Urothelium cell line (cell line): ENCODE results near the gene PLCB4.

ENCODE experiments used
- DNase-seq: peaks from one replicate; pipeline ENCODE4 v3.0.0; 2011; ENCODE audit warnings: low spot score, mixed read lengths
- FAIRE-seq: peaks from 2 replicates; lab custom pipeline; 2011; peaks lifted over from hg19 to GRCh38; lab: Jason Lieb, UNC

Gene PLCB4

GRCh38 chr20:9475456-9475855 lies 406.6 kb downstream of the PLCB4 start:
- DNase-seq, result no peak
- no peak for FAIRE-seq

GRCh38 chr20:9476174-9476573 lies 407.3 kb downstream of the PLCB4 start:
- FAIRE-seq, result no peak
- DNase-seq, result no peak

GRCh38 chr20:9476637-9477036 lies 407.8 kb downstream of the PLCB4 start:
- DNase-seq, result no peak

GRCh38 chr20:9478771-9479170 lies 409.9 kb downstream of the PLCB4 start:
- DNase-seq (no peak), FAIRE-seq (no peak)

More at GRCh38 chr20:9476637-9477036, 407.8 kb downstream of the PLCB4 start:
- FAIRE-seq, result no peak

- FAIRE-seq (no peak), DNase-seq (no peak)
Measured at GRCh38 chr20:9480066-9480465, 411.2 kb downstream of the PLCB4 start.

- DNase-seq, result no peak
- no peak for FAIRE-seq
Measured at GRCh38 chr20:9482180-9482579, 413.3 kb downstream of the PLCB4 start.

- FAIRE-seq (no peak), DNase-seq (no peak)
Measured at GRCh38 chr20:9483131-9483530, 414.2 kb downstream of the PLCB4 start.

GRCh38 chr20:9485614-9486340 lies 416.9 kb downstream of the PLCB4 start:
- FAIRE-seq, result no peak

GRCh38 chr20:9487231-9487630 lies 418.3 kb downstream of the PLCB4 start:
- DNase-seq (no peak), FAIRE-seq (no peak)

More at GRCh38 chr20:9485614-9486340, 416.9 kb downstream of the PLCB4 start:
- DNase-seq, result no peak

GRCh38 chr20:9488063-9488462 lies 419.2 kb downstream of the PLCB4 start:
- FAIRE-seq (no peak), DNase-seq (no peak)

- no peak for DNase-seq
- FAIRE-seq, result no peak
Measured at GRCh38 chr20:9490161-9490560, 421.3 kb downstream of the PLCB4 start.

- DNase-seq (no peak), FAIRE-seq (no peak)
Measured at GRCh38 chr20:9490631-9491030, 421.7 kb downstream of the PLCB4 start.

GRCh38 chr20:9491324-9491723 lies 422.4 kb downstream of the PLCB4 start:
- FAIRE-seq, result no peak
- no peak for DNase-seq

GRCh38 chr20:9492067-9492466 lies 423.2 kb downstream of the PLCB4 start:
- no peak for FAIRE-seq

GRCh38 chr20:9493803-9494202 lies 424.9 kb downstream of the PLCB4 start:
- no peak for DNase-seq
- no peak for FAIRE-seq

More at GRCh38 chr20:9492067-9492466, 423.2 kb downstream of the PLCB4 start:
- DNase-seq, result no peak

GRCh38 chr20:9495701-9496100 lies 426.8 kb downstream of the PLCB4 start:
- DNase-seq, result no peak
- no peak for FAIRE-seq

GRCh38 chr20:9496155-9496554 lies 427.3 kb downstream of the PLCB4 start:
- FAIRE-seq (no peak), DNase-seq (no peak)

GRCh38 chr20:9498322-9498721 lies 429.4 kb downstream of the PLCB4 start:
- FAIRE-seq (no peak), DNase-seq (no peak)

GRCh38 chr20:9499126-9499899 lies 430.4 kb downstream of the PLCB4 start:
- no peak for DNase-seq
- FAIRE-seq, result no peak

GRCh38 chr20:9500121-9500520 lies 431.2 kb downstream of the PLCB4 start:
- FAIRE-seq, result no peak
- DNase-seq, result no peak

- DNase-seq (no peak), FAIRE-seq (no peak)
Measured at GRCh38 chr20:9501473-9501872, 432.6 kb downstream of the PLCB4 start.
